CD4-positive, alpha-beta T cell treated with Interferon alpha-2 for 1 hour (primary cell): ENCODE measurements around the gene DSTN.
A peak's percentile ranks its signal among the peaks of the same experiment; 100 is the strongest.

Experiments
- DNase-seq, 2 donors: peaks; one replicate each; pipeline ENCODE4 v3.0.0-alpha.2; 2020 to 2022

The DSTN gene

DNA sequence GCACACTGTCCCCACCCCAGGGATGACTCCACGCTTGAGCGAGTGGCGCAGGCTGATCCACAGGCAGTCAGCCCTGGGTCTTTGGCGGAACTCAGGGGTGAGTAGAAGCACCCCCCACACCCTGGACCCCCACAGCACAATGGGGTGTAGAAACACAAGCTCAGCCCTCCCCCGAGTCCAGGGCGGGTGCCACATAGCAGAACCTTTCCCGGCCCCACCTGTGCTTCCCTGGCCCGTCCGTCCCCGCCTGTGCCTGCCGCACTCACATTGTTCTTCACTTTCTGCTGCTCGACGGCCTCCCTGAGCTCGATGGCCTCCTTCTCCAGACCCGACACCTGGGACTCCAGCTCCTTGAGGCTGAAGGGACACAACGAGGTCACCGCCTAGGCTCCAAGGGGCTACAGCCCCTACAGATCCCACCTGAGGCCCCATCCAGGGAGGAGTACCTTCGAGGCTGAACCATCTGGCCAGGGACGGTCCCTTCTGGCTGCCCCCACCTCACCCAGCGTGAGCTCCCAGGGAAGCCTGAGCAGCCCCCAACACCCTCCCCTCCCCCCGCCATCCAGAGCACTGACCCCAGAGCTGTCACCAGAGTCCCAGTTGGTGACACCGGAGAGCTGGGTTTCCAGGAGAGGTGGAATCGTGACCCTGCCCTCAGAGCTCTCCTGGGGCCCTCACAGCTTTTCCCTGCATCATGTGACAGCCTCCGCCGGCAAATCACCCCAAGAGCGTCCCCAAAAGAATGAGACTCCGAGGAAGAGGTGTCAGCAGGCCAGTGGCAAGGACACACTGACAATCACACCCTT lies 55.6 kb downstream of the DSTN start:
- no peak for DNase-seq

DNA sequence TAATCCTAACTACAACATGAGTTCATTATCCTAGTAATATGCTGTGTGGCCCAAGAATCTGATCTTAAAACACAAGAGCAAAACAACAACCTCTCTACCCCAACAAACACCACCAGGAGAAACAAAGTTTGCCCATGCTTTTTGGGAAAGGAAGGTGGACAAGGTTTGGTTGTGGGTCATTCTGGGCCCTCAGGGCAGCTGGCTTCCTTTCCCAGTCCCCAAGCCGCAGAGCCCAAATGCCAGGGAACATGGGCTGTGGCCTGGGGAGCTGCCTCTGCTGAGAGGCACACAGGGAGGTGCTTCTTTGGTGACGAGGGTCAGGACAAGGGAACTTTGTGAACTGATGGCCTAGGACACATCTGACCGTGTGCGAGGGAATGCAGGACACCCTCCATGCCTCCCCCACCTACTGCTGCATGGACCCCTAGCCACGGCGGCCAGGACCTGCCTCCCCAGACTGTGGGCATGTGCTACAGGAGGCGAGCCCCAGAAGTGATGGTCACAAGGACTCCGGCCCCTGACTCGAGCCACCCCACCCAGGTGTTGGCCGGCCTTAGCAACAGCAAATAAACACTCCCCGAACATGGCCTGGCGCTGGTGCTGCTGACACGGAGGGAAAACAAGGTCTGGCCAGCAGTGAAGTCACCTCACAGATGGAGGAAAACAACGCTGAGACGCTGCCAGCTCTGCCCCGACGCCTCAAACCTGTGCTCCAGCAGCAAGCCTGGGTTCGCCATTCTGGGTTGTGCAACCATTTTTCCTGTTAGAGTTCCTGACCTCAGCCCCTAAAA lies 56.5 kb downstream of the DSTN start:
- DNase-seq: no peak

GRCh38 chr20:17627101-17627955 lies 57.5 kb downstream of the DSTN start:
- no peak for DNase-seq

- DNase-seq: no peak
Observed at GRCh38 chr20:17628101-17628841, 58.4 kb downstream of the DSTN start.

DNA sequence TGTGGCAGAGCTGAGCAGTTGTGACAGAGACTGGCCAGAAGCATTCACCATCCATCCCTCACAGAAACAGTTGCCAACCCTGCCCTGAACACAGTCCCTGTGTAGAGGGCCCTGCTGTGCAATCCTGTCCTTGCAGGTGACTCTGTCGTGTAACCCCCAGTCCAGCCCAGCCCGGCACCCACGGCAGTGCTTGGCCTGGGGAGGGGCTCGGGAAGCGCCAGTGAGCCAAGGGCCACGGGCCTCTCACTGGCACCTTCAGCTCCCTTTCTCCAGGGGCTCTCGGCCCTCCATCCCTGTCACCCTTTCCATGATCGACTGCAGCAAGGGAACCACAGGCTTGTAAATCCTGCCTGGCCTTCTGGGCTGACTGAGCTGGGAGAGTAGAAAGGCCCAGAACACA lies 59.1 kb downstream of the DSTN start:
- DNase-seq: no peak

DNA sequence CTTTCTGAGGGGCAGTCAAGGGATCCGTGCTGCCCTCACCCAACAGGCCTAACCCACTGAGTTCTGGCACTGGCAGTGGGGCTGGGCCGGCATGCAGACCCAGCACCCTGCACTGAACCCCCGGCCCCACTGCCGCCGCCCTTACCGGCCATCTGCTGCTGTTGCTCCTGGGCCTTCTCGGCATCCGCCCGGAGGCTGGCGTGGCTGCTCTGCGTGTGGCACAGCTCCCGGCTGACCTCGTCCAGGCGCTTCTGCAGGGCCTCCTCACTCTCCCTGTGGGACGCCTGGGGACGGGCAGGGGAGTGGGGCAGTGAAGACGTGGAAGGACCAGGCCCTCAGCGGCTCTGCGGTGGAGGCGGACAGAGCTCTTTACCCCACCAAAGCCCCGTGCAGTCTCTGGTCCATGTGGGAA lies 59.8 kb downstream of the DSTN start:
- no peak for DNase-seq

- no peak for DNase-seq
Observed at GRCh38 chr20:17630151-17630805, 60.4 kb downstream of the DSTN start.

DNA sequence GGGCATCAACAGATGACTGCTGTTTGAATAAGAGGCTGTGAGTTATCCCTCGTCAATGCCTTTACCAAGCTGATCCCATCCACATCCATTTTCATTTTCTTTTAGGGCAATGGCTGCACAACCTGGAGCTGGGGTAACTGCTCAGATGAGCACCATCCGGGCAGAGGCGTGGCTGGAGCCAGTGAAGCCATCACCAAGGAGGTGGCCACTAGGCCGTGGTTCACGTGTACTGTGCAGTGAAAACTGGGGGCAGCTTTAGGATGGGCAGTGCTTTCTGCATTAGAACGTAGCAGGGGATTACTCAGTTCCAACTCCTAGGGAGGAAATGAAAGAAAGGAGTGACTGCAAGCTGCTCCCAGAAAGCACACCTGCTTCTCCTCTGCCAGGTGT lies 60.9 kb downstream of the DSTN start:
- no peak for DNase-seq

DNA sequence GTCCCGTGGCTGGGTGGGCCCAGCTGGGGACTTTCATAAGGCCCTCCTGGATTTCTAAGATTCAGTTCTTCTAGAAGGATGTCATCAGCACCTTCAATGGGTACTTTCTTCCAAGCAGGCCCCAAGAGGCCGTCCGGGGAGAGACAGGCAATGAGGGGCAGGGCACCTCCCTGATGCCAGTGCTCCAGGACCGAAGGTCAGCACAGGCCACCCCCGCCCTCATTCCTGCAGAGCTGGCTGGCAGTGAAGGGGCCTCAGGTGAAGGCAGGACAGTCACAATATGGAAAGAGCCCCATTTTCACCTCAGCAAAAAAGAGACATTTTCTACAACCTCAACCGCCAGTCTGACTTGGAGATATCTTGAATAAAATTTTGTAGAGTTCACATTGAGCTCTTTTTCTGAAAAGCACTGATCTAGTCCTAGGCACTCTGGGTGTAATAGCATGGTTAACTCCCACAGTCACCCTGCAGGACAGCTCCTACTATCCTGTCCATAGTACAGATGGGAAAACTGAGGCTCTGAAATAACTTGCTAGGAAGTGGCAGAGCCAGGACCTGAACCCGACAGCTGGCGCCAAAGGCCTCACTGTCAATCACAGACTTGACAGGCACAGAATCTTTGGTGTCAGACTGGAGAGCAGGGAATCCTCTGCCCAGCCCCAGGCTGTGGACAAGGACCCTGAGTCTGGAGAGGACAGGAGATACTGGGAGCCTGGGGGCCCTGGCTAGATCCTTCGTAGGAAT lies 61.9 kb downstream of the DSTN start:
- no peak for DNase-seq

- DNase-seq: no peak
Observed at GRCh38 chr20:17633221-17633849, 63.5 kb downstream of the DSTN start.

GRCh38 chr20:17633850-17634500 lies 64.1 kb downstream of the DSTN start:
- DNase-seq: no peak

GRCh38 chr20:17634661-17635331 lies 64.9 kb downstream of the DSTN start:
- peak in 1 of 2 donors; percentile 17 for DNase-seq

DNA sequence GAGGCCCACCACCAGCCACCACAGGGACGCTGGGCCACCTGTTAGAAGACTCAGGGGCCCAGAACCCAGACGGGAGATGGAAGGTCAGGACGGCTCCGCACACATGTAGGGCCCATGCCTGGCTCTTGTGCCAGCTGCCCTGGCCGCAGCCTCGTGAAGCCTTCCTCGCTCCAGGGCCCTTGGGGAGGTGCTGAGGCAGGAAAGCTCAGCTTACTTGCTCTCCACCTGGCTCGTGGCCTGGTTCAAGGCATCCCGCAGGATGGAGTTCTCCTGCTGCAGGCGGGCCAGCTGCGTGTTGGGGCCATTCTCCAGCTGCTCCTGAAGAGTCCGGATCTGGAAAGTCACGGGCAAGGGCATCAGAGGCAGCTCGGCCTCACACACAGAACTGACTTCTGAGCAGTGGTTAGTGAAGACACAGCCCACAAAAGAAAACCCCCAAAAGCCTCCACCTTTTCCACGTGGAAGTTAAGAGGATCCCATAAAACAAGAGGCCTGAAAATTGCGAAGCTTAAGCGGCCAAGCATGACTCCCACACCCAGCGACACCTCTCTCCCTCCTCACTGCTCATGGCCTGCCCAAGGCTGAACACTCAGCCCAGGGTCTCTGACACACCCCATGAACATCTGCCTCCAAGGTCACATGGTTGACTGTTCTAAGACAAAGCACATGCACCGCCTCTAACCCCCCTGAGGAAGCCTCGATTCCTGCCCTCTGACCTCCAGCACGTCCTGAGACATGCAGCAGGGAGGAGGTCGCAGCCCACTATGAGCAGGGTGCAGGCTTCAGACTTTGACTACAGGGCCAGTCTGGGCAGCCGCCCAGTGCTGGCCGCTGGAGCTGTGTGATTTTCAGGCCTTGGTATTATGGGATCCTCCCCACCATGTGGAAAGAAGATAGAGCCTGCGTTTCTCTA lies 65.7 kb downstream of the DSTN start:
- no peak for DNase-seq

DNA sequence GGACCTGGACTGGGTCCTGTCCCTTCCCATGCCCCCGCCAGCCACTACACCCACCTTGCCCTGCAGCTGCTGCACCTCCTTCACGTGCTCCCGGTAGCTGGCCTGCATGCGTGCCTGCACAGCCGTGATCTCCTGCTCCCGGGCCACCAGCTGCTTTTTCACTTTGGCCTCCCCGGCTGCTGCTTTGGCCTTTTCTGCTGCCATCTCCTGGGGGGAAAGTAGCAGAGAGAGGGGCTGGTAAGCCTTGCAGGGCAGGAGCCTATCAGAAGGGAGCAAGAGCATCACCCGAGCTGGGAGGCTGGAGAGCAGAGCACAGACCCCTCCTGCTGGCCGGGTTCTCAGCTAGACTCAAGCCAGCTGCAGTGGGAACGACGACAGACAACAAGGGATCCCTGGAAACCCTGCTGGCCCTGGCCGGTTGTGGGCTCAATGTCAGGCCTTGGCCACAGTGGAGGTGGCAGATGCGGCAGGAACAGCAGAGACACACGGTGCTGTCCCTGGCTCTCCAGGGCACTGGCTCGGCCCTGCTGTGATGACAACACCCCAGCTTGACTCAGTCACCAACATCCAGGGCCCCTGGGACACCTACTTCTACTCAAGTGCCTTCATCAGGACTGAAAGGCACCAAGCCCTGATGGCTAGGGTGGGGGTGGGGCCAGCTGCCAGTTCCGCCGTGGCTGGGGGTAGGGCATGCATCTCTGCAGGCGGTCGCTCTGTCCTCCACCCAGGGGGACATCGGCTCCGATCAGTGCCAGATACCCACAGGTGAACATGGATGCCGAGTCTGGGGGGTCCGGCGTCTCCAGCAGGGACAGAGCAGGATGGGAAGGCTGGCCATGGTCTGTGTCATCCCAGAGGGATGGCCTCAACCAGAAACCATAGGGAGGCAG lies 66.9 kb downstream of the DSTN start:
- DNase-seq: no peak

GRCh38 chr20:17637413-17637780 lies 67.5 kb downstream of the DSTN start:
- DNase-seq: no peak

GRCh38 chr20:17637985-17638640 lies 68.2 kb downstream of the DSTN start:
- DNase-seq: no peak

DNA sequence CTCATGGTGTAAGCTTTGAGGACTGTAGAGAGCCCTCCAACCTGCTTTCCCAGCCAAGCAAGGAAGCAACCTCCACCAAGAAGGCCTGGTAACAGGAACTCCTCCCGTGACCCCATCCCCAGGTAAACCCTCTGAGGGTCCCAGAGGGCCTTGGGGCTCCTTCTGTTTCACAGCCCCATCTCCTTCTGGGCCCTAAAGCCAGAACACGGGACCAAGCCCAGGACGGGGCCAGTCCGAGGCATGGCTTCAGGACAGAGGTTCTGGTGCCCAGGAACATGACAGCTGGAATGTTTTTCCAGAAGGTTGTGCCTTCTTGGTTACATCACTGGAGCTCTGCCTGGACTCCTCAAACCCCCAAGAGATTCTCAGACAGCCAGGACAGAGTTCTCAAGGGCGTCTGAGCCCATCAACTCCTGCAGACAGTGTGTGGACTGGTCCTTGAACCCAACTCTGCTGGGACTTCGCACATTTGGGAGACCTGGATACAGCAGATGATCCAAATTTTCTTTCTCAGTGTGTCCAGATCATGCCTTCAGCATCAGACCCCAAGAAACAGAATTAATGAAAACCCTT lies 69.0 kb downstream of the DSTN start:
- DNase-seq: no peak
